SKM-1 (cell line): ENCODE data around the gene PLXNA2.

Experiments
- DNase-seq: peaks from one replicate; lab custom pipeline; 2025; ENCODE audit not compliant: unreplicated experiment; lab: John Stamatoyannopoulos, UW

The PLXNA2 gene

DNA sequence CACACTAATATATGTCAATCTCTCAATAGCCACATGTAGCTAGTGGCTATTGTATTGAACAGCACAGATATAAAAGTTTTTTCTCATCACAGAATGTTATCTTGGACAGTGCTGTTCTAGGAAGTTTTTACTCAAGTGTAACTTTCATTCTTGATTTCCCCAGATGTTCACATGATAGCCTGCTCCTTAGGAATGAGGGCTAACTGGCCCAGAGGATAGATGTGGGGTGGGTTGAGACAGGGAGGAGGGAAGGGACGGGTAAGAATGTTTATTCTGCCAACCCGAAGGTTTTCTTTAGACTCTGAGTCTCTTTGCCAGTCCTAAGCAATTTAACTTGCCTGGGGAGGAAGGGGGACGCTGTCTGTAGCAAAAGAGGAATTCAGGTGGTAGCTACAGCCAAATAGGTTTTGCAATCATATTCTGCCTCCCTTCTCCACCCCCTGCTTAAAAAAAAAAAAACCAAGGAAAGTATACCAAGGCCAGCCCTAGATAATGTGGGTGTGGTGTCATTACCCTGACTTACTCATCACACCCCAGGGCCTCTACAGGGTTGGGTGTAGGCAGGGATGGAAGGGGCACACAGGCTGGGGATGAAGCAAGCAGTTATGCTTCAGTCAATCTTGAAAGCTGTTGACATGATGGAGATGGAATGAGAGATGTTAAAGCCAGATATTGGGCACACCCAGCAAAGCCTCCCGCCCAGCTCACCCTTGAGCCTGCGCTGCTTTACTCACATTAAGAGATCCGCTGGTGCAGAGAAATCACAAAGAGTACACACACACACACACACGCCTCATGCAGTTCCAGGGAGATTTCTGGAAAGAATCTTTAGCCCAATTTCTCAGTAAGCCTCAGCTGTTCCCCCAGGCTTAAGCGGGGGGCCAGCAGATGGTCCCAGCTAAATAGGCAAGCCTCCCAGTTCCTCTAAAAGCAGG lies 59.9 kb downstream of the PLXNA2 start:
- DNase-seq, result peak; percentile 83

DNA sequence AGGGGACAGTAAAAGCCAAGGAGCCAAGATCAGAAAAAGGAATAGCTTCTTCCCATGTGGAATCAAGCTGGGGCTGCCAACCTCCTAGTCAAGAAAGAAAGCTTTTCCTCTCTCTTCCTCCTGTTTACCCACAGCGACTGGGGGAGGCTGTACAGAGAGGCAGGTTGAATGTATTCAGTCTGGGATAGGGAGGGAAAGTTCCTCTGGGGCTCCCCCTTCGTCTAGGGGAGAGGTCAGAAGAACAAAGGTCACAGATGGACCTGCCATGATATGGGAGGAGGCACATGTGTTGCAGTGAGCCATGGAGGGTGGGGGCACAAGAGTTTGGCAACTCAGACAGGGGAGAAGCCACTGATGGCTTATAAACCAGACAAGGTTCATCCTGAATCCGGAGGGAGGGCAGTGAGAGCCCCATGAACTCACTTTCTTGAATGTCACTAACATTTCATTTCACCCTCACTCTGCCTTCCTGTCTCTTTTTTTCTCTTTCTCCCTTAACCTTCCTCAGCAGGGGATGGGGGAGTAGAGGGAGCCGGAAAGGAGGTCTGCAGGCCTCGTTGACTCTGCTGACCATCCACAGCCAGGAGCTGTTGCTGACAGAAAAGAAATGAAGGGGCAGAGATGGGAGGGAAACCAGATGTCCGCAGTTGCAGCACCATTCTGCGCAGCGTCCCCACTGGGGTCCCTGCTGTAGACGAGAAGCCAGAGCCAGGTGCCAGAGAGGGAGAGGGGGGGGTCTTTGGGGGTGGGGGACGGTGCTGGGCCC lies 61.1 kb downstream of the PLXNA2 start:
- DNase-seq, result no peak

DNA sequence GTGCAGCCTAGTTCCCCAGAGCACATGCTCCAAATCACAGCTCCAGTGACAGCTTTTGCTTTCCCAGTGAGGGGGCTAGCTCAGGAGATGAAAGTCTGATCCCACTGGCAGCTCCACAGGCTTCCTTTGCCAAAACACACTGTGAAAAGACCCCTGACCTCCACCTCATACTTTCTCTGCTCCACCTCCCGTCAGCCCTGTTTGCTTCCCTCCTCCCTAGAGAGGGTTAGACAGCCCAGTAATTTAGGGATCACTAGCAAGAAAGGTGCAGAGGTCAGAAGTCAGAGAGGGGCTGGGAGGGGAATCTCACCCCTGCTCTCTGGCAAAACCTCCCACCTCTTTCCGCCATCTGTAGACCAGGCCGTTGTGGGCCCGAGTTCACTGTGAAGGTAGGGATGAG lies 62.8 kb downstream of the PLXNA2 start:
- DNase-seq, result no peak

DNA sequence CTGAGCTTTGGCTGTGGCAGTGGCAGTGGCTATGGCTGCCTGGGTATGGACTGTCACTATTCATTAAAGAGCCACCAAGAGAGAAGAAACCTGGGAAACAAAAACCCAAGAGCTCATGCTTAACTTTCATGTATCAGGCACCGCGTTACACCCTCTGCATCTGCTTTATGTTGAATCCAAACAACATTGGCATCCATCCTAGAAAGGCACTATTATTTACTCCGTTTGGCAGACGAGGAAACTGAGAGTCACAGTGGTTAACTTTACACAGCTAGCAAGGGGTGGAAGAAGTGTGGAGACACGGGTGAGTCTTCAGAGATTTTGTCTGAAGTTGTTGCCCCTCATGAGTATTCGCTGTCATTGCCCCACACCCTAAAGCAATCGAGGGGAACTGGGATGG lies 63.8 kb downstream of the PLXNA2 start:
- DNase-seq, result no peak

DNA sequence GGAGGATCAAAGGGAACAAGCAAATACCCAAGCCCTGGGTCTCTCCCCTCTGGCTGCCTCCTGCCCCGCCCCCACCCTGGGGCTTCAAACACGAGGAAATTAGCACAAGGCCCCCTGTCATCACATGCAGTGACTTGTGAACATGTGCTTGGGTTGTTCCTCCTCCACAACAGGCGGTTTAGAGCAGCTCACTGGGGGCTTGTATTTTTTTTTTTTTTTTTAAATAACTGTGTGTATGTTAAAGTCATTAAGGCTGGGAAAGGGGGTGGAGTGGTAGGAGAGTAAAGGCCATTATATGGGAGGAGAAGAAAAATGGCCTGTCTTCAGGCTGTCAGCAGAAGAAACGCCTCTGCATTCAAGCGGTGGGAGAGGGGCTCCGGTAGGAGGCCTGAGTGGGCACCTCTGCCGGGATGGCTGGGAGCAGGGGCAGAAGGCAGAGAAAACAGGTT lies 64.2 kb downstream of the PLXNA2 start:
- no peak for DNase-seq

DNA sequence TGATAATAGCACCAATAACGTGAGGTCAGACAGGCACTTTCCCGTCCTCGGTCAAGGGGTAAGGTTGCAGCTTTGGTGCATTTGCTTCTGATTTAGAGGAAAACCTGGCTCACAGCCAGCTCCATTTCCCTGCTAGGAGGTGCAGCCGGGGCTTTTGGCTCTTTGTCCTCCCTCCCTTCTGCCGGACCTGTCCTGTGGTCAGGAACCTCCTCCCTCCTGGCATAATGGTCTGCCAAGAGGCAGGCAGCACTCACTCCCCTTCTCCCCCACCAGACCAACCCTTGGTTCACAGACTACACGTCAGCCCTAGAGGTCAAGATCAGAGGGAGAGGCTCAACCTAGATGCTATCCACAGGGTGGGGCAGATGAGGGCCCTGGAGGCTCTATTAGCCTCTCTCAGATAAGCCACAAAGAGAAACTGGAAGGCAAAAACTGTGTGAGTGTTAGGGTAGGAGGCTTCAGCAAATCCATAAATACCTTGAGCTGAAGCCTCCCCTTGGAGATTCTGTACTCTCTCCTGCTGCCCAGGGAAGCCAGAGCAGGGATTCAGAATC lies 64.8 kb downstream of the PLXNA2 start:
- no peak for DNase-seq

DNA sequence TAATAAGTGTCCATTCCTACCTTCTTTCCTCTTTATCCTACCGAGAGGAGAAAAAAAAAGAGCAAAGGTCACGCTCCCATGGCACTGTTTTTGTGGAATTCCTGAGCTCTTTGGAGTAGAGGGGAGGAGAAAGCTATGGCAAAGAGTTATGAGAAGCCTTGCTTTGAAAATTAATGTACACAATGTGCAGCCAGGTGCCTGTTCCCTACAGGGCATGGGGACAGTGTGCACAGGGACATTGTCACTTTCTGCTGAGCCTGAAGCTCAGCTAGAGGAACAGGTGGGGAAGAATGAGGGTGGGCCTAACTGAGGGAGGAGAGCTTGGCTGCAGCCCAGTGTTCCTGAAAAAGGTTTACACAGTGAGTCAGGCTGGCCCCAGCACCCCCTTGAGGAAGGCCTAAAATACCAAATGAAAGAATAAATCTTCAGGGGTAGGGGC lies 66.1 kb downstream of the PLXNA2 start:
- no peak for DNase-seq

DNA sequence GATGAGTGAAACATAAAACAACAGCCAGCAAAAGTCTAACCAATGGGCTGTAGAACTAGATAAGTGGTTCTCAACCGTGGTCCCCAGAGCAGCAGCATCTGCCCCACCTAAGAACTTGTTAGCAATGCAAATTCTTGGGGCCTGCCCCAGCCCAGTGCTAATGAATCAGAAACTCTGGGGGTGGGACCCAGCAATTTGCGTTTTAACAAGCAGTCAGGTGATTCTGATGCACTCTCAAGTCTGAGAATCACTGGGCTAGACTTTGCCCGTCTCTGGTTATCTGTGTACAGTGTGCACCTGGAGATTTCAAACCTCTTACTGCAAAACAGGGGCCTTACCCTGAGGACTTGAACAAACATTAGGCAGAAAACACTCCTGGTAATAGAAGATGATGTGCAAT lies 66.5 kb downstream of the PLXNA2 start:
- no peak for DNase-seq

DNA sequence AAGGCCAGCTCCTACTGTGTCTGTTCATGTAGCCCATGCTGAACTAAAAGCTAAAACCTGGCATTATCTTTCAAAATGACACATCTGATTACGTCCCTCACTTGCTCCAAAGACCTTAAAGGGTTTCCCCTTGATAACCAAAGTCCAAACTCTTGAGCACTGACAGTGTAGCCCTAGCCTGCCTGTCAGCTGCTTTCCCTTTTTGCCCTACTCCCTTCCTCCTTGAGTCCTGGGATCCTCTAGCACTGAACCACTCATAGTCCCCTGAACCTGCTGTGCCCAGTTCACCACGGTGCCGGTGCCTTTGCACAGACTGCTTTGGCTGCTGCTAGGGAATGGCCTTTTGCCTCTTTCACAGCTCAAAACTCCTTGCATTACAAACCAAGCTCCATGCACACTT lies 67.5 kb downstream of the PLXNA2 start:
- DNase-seq, result no peak

DNA sequence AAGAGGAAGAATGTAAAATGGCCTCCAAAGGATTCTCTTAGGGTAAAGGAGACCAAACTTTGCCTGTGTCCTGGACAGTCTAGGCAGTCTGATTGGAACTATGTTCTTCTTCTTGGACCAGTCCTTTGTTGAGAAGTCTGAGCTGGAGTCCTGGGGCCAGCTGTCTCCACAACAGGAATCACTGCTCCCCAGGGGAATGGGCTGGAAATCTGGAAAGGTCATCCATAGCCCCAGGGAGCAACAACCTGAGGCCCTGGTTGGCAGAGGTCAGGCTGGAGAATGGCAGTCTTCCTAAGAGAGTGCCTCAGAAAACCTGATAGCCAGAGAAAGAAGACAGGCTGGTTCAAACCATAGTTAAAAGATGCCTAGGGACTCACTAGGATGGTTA lies 68.7 kb downstream of the PLXNA2 start:
- no peak for DNase-seq

DNA sequence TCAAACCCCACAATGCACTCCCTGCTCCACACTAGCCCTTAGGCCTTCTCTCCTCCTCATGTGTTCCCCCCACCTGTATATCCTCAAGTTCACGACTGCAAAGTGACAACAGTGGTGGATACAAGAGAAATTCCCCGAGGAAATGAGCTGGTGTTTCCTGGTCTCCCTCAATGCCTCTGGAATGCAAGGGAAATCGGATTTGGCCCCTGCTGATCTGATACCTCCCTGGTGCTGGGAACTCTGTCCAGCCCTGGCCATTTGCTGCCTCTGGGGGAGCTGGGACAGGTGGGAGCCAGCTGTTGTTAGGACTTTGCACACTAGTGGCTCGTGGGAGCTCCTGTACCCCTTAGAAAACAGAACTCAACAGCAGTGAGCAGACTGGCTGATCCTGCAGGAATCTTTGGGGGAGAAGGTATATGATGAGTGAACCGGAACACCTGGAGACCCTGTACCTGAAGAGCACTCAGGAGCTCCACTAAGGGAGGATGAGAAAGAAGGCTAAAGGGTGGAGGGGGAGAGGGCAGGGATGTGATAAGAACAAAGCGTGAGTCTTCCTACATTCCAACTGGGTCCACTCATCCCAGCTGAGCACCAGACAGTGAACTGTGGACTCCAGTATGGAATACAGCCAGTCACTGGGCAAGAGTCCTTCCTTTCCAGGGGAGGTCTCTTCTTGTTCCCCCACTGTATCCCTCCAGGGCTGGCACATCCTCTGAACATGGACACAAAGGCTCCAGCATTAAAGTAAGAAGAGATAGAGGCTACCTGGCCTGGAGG lies 69.3 kb downstream of the PLXNA2 start:
- DNase-seq, result no peak

DNA sequence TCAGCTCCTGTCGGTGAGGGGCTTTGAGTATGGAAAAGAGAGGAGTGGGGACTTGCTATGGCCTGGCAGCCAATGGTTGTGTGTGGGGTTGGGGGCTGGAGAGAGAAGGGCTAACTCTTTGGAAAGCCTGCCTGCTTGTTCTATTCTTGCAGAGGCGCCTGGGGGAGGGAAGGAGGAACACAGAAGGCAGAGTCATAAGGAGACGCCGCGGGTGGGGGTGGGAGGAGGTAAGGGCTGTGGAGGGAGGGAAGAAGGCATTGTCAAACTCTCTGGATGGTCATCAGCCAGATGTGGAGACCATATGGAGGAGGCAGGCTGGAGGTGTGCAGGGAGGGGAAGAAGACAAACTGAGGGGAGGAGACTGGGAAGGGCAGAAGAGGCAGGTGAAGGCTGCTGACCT lies 70.0 kb downstream of the PLXNA2 start:
- no peak for DNase-seq

DNA sequence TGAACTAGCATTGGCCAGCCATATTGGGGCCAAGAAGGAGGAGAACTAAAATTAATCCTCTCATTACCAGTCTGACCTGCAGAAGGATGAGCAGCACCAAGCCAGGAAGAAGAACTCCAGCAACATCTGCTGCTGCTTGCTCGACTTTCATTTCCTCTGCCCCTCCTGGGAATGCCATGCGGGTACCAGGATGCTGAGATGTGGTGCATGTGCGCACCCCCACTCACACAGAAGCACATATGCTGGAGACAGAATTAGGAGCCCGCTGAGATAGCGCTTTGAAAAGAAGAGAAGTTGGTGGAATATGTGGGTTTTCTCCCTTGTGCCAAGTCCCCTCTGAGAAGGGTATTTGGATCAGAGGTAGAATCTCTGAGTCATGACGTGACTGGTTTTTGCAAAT lies 70.4 kb downstream of the PLXNA2 start:
- DNase-seq, result no peak

DNA sequence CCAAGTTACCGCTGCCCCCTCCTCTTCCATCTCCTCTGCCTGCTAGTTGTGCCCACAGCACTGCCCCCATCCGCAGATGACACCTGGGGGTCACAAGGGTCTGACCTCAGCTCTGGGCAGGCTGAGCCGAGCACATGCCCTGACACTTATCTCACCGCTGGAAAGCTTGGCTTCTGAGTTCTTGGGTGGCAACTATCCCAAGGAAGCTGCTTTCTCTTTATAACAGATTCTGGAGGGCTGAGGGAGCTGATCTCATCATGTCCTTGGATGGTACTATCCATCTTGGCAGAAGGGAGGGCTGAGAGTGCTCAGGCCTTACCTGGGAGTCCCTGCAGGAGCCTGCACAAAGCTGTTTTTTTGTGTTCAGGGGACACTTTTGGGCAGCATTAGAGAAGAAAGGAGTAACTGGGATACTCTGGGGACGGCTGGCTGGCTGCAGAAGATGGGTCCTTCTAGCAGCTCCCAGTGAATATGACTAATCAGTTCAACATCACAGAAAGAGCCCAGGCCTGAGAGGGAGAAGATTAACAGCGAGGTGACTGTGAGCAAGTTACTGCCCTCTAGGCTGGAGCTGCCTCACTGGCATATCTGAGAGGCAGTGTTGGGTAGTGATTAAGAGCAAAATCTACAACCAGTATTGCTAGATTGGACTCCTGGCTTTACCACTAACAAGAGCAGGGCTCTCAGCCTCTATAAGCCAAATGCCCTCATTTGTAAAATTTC lies 71.6 kb downstream of the PLXNA2 start:
- no peak for DNase-seq

DNA sequence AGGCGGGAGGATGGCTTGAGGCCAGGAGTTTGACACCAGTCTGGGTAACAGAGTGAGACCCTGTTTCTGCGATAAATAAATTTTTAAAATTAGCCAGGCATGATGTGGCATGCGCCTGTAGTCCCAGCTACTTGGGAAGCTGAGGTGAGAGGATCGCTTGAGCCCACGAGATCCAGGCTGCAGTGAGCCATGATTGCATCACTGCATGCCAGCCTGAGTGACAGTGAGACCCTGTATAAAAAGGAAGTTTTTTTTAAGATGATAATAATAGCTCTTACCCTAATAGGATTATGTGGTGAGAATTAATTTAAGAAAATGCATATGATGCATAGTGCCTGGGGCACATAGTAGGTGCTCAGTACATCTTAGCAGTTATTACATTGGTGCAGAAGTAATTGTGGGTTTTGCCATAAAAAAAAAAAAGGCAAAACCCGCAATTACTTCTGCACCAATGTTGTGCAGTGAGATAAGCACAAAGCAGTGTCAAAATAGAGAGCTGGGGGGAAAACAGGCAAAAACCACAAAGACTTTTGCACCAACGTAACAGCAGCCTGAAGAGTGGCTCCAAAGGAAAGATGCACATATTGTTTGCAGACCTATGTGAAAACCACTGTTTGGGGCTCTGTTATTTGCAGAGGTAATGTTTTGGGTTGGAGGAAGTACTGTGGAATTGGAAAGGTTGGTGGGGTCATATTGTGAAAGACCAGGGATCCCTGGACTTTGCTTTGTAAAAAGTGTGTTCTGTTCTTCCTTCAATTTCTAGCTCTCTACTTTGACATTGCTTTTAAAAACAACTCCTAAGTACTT lies 72.4 kb downstream of the PLXNA2 start:
- no peak for DNase-seq

DNA sequence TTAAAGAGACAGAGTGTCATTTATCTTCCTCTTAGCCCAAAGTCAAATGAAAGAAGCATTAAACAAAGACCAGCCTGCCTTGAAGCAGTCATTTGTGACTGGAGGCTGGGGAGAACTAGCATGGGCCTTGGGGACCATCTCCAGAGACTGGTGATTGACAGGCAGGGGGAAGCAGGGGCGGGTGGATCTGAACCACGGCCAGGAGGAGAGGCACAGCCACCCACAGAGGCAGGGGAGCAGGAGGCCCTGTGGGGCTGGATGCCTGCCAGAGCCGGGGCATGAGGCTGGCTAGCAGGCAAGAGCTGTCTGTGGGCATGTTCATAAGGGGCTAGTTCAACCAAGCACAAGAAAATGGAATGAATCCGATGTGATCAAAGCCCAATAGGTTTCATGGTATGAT lies 73.9 kb downstream of the PLXNA2 start:
- no peak for DNase-seq

DNA sequence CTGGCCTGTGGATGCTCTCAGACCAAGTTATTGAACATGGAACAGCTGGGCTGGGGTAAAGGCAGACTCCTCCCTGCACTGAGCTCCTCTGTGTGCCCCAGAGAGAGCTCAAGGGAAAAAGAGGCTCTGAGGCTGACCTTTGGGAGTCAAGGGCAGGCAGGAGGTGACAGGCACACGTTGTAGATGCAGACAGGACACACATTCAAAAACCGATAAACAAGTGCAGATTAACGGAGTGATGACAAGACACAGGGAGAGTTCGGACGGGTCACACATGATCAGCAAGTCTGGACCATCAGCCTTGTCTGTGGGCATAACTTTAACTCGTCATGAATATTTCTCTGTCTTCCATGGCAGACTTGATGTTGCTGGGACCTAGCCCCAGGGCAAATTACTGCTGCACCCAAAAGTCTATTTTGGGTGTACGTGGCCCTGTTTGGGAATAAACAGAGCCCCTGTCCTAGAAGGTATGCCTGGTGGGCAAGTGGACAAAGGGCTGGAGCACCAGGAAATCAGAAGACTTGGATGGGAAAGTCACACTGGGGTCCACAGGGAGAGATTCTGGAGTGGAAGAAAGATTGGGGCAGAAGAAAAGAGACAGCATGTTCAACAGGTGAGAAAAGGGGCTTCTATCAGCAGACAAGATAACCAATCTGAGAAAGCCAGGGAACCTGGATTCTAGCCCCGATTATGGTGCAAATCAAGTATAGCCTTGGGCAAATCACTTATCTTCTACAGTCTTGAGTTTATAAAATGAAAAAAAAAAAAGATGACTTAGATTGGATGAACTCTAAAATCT lies 74.9 kb downstream of the PLXNA2 start:
- no peak for DNase-seq

DNA sequence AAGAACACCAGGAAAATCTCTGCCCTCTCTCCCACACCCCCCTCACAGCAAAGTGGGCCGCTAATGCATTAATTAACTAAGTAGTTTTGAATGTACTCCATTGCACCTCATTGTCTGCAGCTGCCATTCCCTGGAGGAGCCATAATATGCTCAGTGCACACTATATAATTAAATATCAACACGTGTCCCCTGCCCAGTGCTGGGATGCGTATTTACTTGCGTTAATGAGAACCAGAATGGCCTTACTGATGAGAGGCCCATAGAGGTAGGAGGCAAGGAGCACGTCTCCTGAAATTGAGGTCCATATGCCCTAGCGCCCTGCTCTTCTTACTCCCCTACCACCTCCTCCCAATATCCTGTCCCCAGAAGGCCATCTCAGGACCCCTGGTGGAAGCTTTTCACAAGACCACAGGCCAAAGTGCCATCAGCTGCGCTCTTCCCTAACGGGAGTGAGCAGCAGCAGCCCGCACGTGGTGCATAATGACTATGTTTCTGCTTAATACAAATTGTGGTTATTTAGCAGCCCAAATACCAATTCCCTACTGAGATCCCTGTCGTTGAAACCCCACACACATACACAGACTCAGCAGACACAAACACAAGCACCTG lies 76.8 kb downstream of the PLXNA2 start:
- DNase-seq, result no peak
